Stimulated activated CD8-positive, alpha-beta memory T cell treated with anti-CD3 and anti-CD28 coated beads, Interleukin-15, amount 100 ng/mL, for 4 hours (primary cell): Measurements from ENCODE around the gene CENPVL3.
"Not testable (repeated sequence)": the region's sequence is repeated elsewhere in the genome, so short reads cannot be mapped to it uniquely, and the experiment has no call there.

ENCODE experiments used
- DNase-seq, 2 donors: peaks; one replicate each; pipeline ENCODE4 v3.0.0-alpha.2; 2020; ENCODE audit warnings: low read depth in 2 of 2

The CENPVL3 gene

GRCh38 chrX:51618241-51619155 is at the start of gene CENPVL3:
TSS of gene CENPVL3 (minus strand) at chrX:51618912. CDS start at chrX:51618873, 39 bp downstream.
- DNase-seq = not testable (repeated sequence)

- DNase-seq = no peak
Measured at GRCh38 chrX:51665981-51666380, 47.3 kb upstream of the CENPVL3 start.

DNA sequence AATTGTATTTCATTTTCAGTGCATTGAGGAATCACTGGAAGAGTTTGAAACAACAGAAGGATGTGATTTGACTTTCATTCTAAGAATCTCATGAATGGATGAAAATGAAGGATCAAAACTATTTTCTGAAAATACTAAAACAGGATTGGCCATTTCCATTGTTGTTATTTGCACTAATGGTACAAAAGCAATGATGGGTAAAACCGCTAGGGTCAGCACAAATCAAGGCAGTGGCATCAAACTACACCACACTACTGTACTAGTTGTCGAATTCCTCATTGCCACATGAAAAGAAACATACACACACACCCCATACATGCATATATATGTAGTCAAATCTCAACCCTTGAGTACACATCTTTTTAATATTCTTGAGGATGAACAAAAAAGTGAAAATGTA is 24.7 kb upstream of the CENPVL3 start:
- DNase-seq = no peak

DNA sequence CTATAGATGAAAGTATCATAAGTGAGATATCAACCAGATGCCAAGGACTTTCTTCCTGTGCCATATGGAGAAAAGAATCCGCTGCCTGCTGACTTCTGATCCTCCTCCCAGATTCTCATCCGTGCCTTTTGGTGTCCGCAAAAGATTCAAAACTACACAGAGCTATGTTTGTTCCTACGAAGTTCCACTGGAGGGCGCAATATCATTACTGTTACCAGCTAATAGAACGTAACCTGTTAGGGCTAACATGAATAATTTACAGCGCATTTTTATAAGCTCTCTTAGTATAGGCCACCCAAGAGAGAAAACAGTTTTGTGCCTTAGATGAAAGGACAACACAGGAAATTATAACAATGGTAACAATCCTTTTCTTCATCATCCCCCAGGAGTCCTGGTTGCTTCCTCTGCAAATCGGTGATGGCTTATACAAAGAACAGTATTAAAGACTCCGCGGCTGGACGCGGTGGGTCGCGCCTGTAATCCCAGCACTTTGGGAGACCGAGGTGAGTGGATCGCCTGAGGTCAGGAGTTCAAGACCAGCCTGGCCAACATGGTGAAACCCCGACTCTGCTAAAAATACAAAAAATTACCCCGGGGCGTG is 22.8 kb upstream of the CENPVL3 start:
- no peak for DNase-seq

DNA sequence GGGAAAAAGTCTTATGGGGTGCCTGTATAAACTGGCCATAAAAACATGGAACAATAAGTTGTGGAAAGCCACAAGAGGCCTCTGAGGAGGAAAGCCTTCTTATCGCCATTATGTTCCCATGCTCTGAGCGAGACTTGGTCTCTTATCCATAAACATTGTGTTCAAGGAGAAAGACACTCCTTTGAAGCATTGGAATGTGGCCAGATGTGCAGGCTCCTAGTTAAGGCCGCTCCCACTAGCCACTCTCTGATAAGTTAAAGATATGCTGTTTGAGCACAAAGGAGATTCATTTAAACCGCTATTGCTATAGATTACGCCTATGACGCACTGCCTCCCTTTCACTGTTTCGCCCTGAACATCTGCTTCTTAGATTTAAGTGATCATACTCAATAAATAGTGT is 17.8 kb upstream of the CENPVL3 start:
- DNase-seq = not testable (repeated sequence)

GRCh38 chrX:51614353-51615012 is 4.2 kb downstream of the CENPVL3 start:
- DNase-seq = no peak

- no peak for DNase-seq
Measured at GRCh38 chrX:51608766-51609165, 9.9 kb downstream of the CENPVL3 start.

DNA sequence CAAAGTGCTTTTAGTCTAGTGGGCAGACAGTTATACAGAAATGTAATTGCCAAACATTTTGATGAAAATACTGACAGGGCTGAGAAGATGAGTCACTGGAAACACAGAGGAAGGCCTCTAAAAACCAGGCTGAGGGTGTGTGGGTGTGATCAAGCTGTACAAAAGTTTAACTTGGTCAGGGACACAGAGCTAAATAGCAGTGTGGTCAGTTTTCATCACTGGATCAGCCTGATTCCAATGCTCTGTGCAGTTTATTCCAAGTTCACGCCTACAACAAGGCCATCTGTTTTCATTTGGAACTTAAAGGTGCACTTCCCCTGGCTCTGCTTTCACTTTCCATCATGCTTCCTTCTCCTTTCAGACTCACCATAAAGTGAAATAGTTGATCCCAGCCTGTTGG is 10.6 kb downstream of the CENPVL3 start:
- DNase-seq = no peak

DNA sequence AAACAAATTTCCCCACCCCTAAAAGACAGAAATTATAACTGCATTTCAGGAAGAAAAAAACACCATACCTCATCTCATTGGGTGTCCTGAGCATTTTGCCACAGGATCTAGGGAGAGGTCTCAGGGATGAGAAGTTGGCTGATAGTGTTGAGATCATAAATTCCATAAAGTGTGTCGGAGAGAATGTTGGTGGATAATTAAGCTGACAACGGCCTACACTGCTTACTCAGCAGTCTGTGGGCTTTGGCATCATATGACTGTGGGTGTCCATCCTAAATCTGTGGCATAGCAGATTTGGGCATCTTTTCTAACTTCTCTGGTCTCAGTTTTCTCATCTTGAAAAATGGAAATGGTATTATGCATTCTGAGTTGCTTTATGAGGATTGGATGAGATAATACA is 12.3 kb downstream of the CENPVL3 start:
- no peak for DNase-seq

DNA sequence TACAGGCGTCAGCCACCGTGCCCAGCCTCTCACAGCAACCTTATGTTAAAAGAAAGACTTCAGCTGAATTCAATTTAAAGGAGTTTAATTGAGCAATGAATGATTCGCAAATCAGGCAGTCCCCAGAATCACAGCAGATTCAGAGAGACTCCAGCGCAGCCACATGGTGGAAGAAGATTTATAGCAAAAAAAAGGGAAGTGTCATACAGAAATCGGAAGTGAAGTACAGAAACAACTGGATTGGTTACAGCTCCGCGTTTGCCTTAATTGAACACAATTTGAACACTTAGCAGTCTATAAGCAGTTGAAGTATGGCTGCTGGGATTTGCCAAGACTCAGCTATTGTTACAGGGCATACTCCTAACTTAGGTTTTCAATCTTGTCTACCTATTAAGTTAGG is 19.8 kb downstream of the CENPVL3 start:
- no peak for DNase-seq

DNA sequence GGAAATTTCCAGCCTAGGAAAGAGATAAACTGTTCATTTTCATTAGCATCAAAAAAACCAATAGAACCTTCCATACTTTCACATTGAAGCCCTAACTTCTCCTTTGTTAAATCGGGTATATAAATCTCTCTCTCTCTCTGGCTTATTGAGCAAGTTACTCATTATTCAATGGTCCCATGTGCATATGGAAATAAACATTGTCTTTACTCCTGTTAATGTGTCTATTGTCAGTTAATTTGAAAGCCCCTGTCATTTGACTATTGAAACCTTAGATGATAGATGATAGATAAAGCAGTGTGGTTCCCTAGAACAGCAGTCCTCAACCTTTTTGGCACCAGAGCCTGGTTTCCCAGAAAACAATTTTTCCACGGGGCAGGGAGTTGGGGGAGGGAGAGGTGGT is 46.8 kb downstream of the CENPVL3 start:
- no peak for DNase-seq

- DNase-seq = no peak
Measured at GRCh38 chrX:51569561-51569960, 49.2 kb downstream of the CENPVL3 start.

DNA sequence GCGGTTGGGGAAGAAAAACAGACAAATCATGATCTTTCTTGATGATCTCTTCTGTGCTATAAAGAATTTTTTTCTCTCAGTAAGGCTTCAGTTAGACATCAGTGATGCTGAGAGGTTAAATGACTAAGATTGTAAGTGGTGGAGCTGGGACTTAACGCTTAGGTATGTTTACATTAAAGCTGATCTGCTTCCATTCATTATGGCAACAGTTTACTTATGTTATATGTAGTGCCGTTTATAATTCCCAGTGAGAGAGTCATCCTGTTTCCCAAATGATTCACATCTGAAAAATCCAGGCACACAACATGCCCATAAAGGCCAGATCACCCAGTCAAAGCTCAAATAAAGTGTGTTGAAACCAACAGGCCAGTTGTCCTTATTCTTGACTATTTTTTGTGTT is 50.1 kb downstream of the CENPVL3 start:
- DNase-seq = no peak
